Measurements from ENCODE around the gene KCTD7.
"Not testable (repeated sequence)": the region's sequence is repeated elsewhere in the genome, so short reads cannot be mapped to it uniquely, and the experiment has no call there.

GRCh38 chr7:66588856-66589570, 39.7 kb upstream of the KCTD7 start:
- not testable (repeated sequence) for TF ChIP-seq CTCF (conservative IDR thresholded peaks at IDR 0.05 in 1 of 2, IDR thresholded peaks at IDR 0.05 in 1 of 2; ENCODE audit: low read depth in 1 of 2, low read length in 2 of 2); EZH2 (IDR thresholded peaks at IDR 0.05; ENCODE audit: low read length, missing control alignments)
